SW 1271 (cell line): ENCODE results near the gene IGDCC3.
A peak's percentile ranks its signal among the peaks of the same experiment; 100 is the strongest.

ENCODE experiments used
- DNase-seq, 2 experiments: peaks; one replicate each; lab custom pipeline; 2025; lab: John Stamatoyannopoulos, UW

IGDCC3 gene

DNA sequence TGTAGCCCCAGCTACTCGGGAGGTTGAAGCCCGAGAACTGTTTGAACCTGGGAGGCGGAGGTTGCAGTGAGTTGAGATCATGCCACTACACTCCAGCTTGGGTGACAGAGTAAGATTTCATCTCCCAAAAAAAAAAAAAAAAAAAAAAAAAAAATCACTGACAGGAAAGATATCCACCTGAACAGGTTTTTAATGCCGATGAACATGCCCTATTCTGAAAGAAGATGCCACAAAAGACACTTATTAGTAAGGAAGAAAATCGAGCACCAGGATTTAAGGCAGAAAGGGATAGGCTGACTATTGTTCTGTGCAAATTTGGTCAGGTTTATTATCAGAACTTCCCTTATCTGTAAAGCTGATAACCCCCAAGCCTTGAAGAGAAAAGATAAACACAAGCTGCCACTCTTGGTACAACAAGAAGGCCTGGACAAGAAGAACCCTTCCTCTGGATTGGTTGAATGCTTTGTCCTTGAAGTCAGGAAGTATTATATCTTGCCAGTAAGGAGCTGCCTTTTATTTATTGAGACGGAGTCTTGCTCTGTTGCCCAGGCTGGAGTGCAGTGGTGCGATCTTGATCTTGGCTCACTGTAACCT lies 88.4 kb downstream of the IGDCC3 start:
- no peak for DNase-seq

DNA sequence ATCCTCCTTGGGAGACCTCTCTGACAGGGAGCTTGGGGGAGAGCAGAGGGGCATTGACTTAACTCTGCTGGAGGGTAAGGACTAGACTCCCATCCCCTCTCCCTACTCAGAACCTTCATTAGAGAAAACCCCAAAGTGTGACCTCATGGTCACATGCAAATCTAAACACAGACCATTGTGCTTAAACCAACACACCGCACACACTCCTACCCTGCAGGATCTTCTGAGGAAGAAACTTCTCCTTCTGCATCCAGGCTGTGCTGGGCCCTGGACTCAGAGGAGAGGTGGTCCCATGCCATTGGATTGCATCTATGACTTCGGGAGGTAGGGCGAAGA lies 90.3 kb downstream of the IGDCC3 start:
- DNase-seq, result no peak

DNA sequence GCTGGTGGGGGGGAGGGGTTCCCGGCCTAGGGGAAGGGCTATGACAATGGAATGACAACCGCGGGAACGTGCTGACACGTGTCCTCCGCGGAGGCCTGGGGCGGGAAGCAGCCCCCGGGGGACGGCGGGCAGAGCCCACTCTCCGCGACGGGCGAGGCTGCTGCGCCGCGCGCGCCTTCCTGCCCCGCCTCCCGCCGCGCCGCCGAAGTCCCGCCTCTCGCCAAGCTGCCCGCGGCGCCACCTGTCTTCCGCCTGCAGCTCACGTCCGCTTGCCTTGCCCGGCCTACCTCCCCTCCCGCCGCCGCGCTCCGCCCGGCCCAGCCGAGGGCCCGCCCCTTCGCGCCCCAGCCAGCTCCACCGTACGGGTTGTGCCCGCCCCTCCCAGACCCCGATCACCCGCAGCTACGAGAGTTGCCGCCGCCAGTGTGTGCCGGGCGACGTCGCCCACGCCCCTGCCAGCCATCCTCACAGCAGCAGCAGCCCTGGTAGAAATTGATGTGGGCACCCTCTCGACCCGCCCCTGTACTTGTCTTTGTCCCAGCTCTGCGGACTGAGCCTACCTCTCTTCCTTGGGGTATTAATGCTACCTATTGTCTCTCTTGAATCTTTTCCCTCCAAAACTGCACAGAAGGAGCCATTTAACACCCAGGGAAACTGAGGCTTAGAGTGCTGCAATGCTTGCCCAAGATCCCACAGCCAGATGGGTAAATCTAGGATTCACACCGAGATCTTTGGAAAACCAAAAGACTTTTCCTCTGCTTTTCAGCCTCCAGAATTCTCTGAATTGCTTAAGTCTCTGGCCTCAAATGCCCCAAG lies 90.9 kb downstream of the IGDCC3 start, which contains the start of gene PARP16:
Gene PARP16, minus strand, starts transcription at position 180 of the 816 bp plus-strand sequence. CDS start 457 bp downstream, outside the sequence.
- DNase-seq, result peak; percentile 81 to 89

DNA sequence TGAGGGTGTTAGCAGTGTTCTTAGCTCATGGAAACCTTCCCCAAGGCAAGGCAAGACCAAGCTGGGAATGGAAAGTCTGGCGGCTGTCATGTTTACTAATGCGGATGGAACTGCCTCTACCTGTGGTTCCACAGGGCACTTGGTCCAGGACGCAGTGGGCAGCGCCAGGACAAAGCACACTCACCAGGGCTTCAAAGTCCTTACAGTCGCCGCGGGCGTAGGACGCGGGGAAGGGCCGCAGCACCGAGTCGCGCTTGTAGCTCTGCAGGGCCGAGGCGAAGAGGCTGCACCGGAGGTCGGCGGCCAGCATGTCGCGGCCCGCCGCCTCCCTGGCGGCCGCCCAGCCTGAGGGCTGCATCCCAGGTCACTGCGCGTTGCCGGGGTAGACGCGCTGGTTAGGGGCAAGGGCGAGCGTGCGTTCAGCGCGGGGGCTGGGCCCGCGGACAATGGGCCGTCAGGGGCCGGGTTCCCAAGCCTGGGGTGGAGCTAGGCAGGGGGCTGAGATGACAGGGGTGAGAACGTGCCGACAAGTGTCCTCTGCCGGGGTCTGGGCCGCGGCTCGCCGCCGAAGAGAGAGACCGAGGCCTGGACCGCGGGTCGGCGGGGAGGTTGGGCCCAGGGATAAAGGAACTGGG lies 91.6 kb downstream of the IGDCC3 start:
- no peak for DNase-seq

DNA sequence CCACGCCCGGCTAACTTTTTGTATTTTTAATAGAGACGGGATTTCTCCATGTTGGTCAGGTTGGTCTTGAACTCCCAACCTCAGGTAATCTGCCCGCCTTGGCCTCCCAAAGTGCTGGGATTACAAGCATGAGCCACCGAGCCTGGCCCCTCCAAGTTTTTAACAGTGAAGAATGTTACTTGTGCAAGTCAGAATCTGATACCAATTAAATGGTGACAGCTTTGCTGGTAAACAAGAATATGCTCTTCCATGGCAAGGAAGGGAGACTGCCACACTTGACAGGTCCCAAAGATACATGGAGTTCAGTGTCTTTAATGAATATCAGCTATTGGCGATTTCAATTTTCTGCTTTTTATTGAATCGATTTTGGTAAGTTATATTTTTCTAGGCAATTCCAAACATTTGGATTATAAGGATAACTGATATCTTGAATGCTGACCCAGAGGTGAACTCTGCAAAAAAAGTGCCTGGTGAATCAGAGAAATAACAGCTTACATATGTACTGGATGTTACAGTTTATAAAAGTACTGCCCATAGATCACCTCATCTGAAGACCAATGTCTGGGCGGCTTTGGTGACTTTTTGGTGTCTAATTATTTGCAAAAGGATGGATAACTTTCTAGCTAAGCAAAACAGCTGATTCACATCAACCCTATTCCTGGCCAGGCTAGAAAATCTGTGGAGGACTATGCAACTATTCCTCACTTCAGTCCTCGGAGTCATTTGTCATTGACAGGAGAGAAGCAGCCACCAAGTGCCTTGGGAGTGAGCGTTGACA lies 92.3 kb downstream of the IGDCC3 start:
- no peak for DNase-seq

DNA sequence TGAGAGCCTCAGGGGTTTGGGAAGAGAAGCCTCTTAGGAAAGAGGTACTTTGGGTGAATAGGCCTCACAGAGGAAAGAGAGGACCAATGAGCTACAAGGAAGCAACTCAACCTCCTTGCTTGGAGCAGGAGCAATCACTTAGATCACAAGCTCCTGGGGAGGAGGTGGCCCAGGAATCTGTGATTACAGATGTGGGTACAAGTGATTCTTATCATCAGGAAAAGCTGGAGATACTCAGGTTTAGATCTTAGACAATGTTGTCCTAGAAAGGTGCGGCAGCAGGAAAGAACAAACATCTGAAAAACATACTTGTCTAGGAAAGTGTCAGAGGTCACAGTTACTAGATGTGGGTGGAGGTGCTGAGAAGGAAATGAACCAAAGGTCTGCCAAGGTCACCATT lies 99.3 kb downstream of the IGDCC3 start:
- DNase-seq, result no peak
